D341Med (cell line): ENCODE results near the gene KIF26B.

Experiments used
- DNase-seq: peaks from one replicate; pipeline ENCODE4 v3.0.0; 2012; ENCODE audit warnings: low spot score

Gene KIF26B

DNA sequence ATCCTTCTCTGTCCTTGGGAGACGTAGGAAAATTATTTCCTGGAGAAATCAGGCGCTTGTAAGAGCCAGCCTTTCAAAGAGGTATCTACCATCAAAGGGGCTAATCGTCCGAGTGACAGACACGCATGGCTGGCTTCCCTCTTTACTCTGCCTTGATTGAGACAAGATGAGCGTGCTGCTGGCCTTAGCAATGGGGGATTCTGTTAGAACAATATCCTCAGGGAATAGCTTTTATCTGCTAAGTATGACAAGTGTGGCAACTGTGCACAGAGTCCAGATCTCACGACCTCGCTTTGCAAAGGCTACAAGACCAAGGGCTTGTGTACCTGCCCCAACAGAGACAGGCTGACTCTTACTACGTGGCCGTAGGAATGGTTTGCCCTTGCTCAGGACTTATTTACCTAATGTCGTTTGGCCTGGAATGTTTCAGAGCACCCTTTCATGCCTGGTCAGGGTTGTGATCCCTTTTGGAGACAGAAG lies 417.1 kb downstream of the KIF26B start:
- no peak for DNase-seq

GRCh38 chr1:245572709-245573108 lies 417.9 kb downstream of the KIF26B start:
- DNase-seq: no peak

DNA sequence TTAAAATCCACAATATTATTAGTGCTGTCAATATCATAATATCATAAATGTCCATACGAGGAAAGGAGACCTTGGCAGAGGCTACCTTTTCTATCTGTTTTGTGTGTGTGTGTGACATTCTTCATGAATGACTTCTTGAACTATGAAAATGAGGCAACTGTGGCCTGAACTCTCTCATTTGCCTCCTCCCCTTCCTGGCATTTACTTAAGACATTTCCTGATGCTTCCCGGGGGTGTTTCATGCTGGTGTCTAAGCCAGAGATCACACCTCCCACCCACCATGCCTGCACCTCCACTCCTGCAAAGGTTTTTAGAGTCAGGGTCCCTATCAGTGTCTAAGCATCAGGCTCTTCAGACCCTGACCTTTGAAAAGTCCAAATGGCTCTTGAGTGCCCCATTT lies 420.9 kb downstream of the KIF26B start:
- DNase-seq: no peak

DNA sequence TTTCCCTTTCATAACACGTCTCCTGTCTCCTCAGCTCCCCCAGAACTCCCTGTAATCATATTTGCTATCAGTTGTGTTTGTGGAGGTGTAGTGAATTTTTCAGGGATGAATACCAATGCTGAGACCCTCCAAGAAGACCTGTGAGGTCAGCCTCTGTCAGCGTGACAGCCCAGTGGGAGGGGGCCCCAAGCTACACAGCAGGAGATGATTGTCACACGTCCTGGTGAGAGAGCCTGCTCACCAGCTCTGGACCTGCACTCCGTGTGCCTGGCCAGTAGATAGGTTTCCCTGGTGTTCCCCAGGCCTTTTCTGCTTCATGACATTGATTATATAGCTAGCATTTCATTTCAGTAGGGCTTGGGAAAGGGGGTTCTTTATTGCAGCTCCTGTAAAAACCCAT lies 421.5 kb downstream of the KIF26B start:
- DNase-seq: no peak

DNA sequence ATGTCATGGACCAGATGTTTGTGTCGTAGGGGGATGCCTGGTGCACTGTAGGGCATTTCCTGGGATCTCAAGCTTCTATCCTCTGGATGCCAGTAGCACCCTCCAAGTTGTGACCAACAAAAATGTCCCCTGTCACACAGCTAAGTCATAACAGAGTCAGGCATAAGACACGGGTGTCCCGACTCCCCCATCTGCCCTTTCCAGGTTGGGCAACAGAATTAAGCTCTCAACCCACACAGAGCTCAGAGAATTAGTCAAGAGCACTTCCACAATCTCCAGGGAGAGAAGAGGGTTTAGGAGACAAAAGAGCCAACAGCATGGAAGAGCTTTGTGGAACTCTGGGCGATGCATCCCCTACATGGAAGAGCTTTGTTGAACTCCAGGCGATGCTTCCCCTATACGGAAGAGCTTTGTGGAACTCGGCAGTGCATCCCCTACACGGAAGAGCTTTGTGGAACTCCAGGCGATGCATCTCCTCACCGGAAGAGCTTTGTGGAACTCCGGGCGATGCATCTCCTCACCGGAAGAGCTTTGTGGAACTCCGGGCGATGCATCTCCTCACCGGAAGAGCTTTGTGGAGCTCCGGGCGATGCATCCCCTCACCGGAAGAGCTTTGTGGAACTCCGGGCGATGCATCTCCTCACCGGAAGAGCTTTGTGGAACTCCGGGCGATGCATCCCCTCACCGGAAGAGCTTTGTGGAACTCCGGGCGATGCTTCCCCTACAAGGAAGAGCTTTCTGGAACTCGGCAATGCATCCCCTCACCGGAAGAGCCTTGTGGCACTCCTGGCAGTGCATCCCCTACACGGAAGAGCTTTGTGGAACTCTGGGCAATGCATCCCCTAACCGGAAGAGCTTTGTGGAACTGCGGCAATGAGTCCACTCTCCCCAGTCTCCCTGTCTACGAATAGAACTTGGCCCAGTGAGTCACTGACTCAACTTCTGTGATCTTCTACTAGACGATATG lies 422.7 kb downstream of the KIF26B start:
- no peak for DNase-seq

- no peak for DNase-seq
Observed at GRCh38 chr1:245578308-245578707, 423.5 kb downstream of the KIF26B start.

DNA sequence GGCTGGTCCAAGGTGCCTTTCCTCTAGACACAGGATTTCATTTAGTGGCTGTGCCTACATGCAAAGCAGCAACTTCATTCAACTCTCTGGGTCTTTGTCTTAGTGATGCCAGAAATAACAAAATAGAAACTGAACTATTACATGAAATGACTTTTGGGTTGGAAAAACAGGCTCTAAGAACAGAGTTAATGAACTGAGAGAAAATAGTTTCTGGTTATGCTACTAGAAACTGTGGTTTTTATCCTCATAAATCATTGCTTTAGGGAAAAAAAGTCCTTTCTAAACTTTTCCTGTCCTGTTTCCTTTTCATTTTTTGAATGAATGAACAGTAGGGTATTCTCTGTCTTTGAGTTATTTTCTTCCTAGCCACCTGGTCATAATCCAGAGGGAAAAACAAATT lies 424.0 kb downstream of the KIF26B start:
- DNase-seq: no peak

DNA sequence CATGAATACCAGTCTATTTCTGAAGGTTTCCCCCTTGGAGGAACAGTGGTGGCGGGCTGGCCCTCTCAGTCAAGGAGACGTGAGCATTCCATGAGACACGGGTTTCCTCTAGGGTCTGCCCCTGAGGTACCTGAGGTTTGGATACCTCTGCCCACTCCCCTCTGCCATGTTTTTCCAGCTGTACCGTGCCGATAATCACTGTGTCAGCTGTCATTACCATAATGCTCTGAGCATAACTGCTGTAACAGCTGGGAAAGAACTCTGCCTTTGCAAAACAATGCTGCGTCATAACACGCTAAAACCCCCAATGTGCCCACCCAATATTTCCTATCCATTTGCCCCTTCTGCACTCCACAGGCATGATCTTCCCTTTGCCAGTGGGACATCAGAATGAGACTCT lies 425.1 kb downstream of the KIF26B start:
- no peak for DNase-seq

DNA sequence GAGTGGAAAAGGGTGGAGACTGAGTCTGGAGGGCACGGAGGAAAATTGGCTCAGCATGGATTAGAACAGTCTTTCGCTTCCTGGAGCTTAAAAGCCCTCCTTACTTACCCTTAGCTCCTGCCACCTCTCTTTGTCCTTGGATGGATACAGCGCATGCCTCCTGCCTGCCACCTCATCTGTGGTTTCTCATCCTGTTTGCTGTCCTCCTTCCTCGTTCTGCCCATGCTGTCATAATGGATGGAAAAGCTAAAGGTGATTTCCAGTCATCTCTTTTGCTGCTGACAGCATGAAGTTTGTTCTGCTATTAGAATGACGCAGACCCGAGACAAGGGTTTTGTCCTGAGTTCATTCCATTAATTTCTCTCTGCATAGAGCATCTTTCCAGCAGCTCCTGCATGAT lies 425.9 kb downstream of the KIF26B start:
- no peak for DNase-seq

- DNase-seq: no peak
Observed at GRCh38 chr1:245582026-245582425, 427.2 kb downstream of the KIF26B start.

GRCh38 chr1:245583081-245583480 lies 428.3 kb downstream of the KIF26B start:
- DNase-seq: no peak

- DNase-seq: no peak
Observed at GRCh38 chr1:245583575-245584330, 429.0 kb downstream of the KIF26B start.

DNA sequence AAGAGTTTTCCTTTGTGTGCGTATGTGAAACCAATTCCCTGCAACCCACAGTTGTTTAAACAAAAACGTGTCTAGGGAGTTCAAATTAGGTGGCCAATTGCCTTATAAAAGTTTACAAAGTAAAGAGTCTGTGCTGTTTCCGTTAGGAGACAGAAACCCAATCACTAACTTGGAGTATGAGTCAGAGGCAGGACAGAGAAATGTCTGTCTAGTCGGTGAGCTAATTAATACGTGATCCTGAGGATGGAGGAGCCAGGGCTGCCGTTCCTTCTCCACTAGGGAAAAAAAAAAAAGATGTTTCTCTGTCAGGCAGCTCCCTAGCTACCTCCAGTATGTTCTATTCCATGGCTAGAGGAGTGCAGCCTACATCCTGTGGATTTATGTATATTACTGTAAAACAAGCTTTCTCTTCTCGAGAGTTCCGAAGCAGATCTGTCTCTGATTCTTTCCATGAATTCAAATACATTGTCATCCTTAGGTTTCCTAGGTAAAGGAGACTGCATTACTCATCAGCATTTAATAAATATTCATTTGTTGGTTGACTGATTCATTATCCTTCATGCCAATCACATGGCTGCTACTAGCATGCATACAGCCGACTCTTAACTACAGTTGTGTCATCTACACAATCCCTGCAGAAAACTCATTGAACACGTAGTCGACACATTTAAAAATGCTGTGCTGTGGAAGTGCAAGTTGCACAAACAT lies 430.6 kb downstream of the KIF26B start:
- DNase-seq: no peak

GRCh38 chr1:245587435-245588115 lies 432.8 kb downstream of the KIF26B start:
- no peak for DNase-seq

GRCh38 chr1:245588116-245588639 lies 433.4 kb downstream of the KIF26B start:
- DNase-seq: no peak

DNA sequence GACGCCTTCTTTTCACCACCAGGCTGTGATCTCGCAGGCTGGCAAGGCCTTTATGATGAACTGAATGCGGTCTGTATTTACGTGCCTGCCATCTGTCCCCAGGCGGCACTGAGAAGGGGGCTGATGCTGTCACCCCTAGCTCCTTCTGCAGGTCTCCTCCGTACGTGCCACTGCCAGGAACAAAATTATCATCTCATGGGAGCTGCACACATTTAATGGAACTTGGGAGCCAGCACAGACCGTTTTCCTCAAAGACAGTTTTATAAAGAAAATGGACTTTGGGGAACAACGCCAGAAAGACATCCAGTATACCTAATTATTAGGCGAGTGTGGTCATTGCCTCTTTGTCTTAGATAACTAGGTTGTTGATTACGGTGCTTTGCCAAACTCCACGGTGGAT lies 434.5 kb downstream of the KIF26B start:
- DNase-seq: no peak

- no peak for DNase-seq
Observed at GRCh38 chr1:245589906-245590305, 435.1 kb downstream of the KIF26B start.

DNA sequence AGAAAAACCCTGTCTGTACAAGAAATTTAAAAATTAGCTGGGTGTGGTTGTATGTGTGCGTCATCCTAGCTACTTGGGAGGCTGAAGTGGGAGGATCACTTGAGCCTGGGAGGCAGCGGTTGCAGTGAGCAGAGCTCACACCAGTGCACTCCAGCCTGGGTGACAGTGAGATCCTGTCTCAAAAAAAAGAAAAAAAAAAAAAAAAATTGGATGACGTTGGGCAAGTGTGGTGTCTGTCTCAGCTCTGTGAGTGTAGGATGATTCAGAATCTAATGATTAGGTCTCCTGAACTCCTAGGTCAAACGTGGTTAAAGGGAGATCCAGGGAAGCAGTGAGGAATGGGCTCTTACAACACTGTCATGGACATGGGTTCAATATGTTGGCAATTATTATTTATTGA lies 435.9 kb downstream of the KIF26B start:
- no peak for DNase-seq

DNA sequence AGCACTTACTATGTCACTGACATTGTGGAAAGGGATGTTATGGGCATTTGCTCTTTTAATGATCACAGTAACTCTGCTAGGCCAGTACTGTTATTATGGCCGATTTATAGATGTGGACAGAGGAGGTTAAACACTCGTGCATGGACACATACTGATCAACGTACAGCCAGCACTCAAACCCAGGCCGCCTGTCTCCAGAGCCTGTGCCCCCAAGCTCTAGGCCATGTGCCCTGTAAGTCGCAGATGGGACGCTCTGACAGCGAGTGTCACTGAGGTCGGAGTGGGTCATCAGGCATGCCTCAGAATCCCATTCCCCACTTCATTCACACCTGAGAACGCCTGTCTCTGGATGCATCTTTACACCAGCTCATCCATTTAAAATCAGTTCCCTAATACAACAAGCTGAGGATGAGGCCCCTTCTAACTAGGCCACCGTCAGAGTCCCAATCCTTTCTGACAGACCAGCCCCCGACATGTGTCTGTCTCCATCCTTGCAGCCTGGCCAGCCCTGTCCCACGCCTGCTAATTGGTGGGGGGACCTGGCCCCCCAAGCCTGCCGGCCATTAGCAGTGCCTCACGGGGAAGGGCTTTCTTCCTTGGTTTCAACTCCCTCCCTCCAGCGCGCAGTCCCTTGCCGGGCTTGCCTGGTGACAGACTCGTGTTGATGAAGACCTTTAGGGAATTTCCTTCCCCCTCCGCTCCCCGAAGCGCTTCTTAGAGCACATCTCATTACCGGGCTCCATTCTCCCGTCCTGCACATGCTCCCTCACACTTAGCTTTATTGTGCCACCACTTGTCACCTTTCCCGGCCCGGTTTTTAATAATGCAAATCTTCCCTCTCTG lies 436.8 kb downstream of the KIF26B start:
- no peak for DNase-seq

GRCh38 chr1:245592189-245592460 lies 437.3 kb downstream of the KIF26B start:
- no peak for DNase-seq
